Measurements from ENCODE around the gene CMTR2. TPM values are rescaled to one million over a fixed set of nuclear protein-coding genes. Genes with fewer than 3 reads are reported as not detected.
"Not testable (repeated sequence)": the region's sequence is repeated elsewhere in the genome, so short reads cannot be mapped to it uniquely, and the experiment has no call there.

The CMTR2 gene
- total RNA-seq, 1 donor from 2014 or later, result 22.8 TPM

GRCh38 chr16:71327720-71328119, 38.5 kb upstream of the CMTR2 start:
- peaks cover 5% of the 10 kb centered on the region for H3K9me3 Mint-ChIP-seq (ENCODE audit: unreplicated experiment)
- no peaks in the 10 kb centered on the region for H3K36me3 Mint-ChIP-seq (ENCODE audit: unreplicated experiment)
- no peak overlapping the region for H3K4me3 Mint-ChIP-seq (ENCODE audit: unreplicated experiment)
- no peak overlapping the region for H3K27ac Mint-ChIP-seq (ENCODE audit: unreplicated experiment)
- H3K27me3 Mint-ChIP-seq (ENCODE audit: unreplicated experiment), result peaks cover 3% of the 10 kb centered on the region
- no peak for DNase-seq (ENCODE audit: extremely low spot score, unreplicated experiment)
- H3K4me1 Mint-ChIP-seq (ENCODE audit: unreplicated experiment), result no peaks in the 10 kb centered on the region
- TF ChIP-seq CTCF (IDR thresholded peaks at IDR 0.05), result no peak

- no peaks in the 10 kb centered on the region for H3K36me3 Mint-ChIP-seq (ENCODE audit: unreplicated experiment)
- H3K27ac Mint-ChIP-seq (ENCODE audit: unreplicated experiment), result no peak overlapping the region
- no peaks in the 10 kb centered on the region for H3K9me3 Mint-ChIP-seq (ENCODE audit: unreplicated experiment)
- DNase-seq (ENCODE audit: extremely low spot score, unreplicated experiment), result no peak
- no peak overlapping the region for H3K4me3 Mint-ChIP-seq (ENCODE audit: unreplicated experiment)
- peaks cover 4% of the 10 kb centered on the region for H3K27me3 Mint-ChIP-seq (ENCODE audit: unreplicated experiment)
- H3K4me1 Mint-ChIP-seq (ENCODE audit: unreplicated experiment), result no peaks in the 10 kb centered on the region
- no peak for TF ChIP-seq CTCF (IDR thresholded peaks at IDR 0.05)
Measured at GRCh38 chr16:71319999-71320398, 30.8 kb upstream of the CMTR2 start.

GRCh38 chr16:71315269-71315668, 26.1 kb upstream of the CMTR2 start:
- peaks cover 2% of the 10 kb centered on the region for H3K4me1 Mint-ChIP-seq (ENCODE audit: unreplicated experiment)
- no peaks in the 10 kb centered on the region for H3K9me3 Mint-ChIP-seq (ENCODE audit: unreplicated experiment)
- no peak overlapping the region for H3K4me3 Mint-ChIP-seq (ENCODE audit: unreplicated experiment)
- H3K36me3 Mint-ChIP-seq (ENCODE audit: unreplicated experiment), result no peaks in the 10 kb centered on the region
- no peak for TF ChIP-seq CTCF (IDR thresholded peaks at IDR 0.05)
- DNase-seq (ENCODE audit: extremely low spot score, unreplicated experiment), result no peak
- peaks cover 7% of the 10 kb centered on the region for H3K27me3 Mint-ChIP-seq (ENCODE audit: unreplicated experiment)
- H3K27ac Mint-ChIP-seq (ENCODE audit: unreplicated experiment), result no peak overlapping the region

GRCh38 chr16:71313591-71313990, 24.4 kb upstream of the CMTR2 start:
- not testable (repeated sequence) for DNase-seq (ENCODE audit: extremely low spot score, unreplicated experiment); H3K36me3 Mint-ChIP-seq (ENCODE audit: unreplicated experiment); H3K27ac Mint-ChIP-seq (ENCODE audit: unreplicated experiment); H3K9me3 Mint-ChIP-seq (ENCODE audit: unreplicated experiment); H3K4me3 Mint-ChIP-seq (ENCODE audit: unreplicated experiment); H3K4me1 Mint-ChIP-seq (ENCODE audit: unreplicated experiment)
- H3K27me3 Mint-ChIP-seq (ENCODE audit: unreplicated experiment), result peaks cover 13% of the 10 kb centered on the region

- H3K4me3 Mint-ChIP-seq (ENCODE audit: unreplicated experiment), result no peak overlapping the region
- peaks cover 2% of the 10 kb centered on the region for H3K4me1 Mint-ChIP-seq (ENCODE audit: unreplicated experiment)
- H3K27me3 Mint-ChIP-seq (ENCODE audit: unreplicated experiment), result peaks cover 11% of the 10 kb centered on the region
- TF ChIP-seq CTCF (IDR thresholded peaks at IDR 0.05), result peak; percentile 73
- H3K36me3 Mint-ChIP-seq (ENCODE audit: unreplicated experiment), result no peaks in the 10 kb centered on the region
- H3K27ac Mint-ChIP-seq (ENCODE audit: unreplicated experiment), result no peak overlapping the region
- DNase-seq (ENCODE audit: extremely low spot score, unreplicated experiment), result no peak
- no peaks in the 10 kb centered on the region for H3K9me3 Mint-ChIP-seq (ENCODE audit: unreplicated experiment)
Measured at GRCh38 chr16:71311553-71312158, 22.5 kb upstream of the CMTR2 start.

- no peak overlapping the region for H3K4me3 Mint-ChIP-seq (ENCODE audit: unreplicated experiment)
- no peaks in the 10 kb centered on the region for H3K27me3 Mint-ChIP-seq (ENCODE audit: unreplicated experiment)
- no peaks in the 10 kb centered on the region for H3K9me3 Mint-ChIP-seq (ENCODE audit: unreplicated experiment)
- H3K36me3 Mint-ChIP-seq (ENCODE audit: unreplicated experiment), result no peaks in the 10 kb centered on the region
- no peak for TF ChIP-seq CTCF (IDR thresholded peaks at IDR 0.05)
- H3K27ac Mint-ChIP-seq (ENCODE audit: unreplicated experiment), result no peak overlapping the region
- no peak for DNase-seq (ENCODE audit: extremely low spot score, unreplicated experiment)
- H3K4me1 Mint-ChIP-seq (ENCODE audit: unreplicated experiment), result no peaks in the 10 kb centered on the region
Measured at GRCh38 chr16:71303938-71304337, 14.7 kb upstream of the CMTR2 start.
